Activated T-cell treated with anti-CD3 and anti-CD28 coated beads for 4 hours (primary cell): Measurements from ENCODE around the gene CGB1.

Experiments
- DNase-seq: peaks from one replicate; pipeline ENCODE4 v3.0.0-alpha.2; 2020

The CGB1 gene

DNA sequence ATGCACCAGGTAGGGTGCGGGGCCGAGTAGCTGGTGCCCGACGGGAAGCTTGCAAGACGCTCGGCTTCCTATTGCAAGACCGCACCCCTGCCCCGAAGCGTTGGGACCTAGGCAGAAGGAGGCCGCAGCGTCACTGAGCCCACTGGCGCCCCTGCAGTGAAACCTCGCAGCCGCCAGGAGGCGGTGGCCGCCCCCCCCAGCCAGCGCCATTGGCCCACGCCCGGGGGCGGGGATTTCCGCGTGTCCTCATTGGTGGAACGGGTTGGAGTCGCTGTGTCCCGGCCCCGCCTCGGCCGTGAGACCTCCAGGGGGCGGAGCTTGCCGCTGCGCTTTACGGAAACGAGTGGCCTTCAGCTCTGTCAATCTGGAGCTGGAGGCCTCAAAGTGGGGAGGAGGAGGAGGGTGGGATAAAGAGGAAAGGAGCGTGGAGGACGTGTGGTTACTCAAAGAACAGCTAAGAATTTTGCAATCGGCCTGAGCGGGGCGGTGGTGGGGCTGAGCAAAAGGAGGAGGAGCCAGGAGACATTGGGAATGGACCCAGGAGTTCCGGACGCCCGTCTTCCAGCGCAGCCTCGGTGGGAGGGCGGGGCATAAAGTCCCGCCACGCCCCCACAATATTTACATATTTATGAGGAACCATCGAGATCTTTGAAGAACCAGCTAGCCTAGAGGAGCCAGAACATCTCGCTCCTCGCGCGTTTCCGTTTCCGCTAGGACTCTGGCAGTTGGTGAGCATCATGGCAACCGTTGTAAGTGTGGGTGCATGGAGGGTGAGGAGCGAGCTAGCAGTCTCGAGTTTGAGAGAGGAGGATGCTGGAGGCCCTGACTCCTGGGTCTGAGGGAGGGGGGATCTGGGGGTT is 43.3 kb downstream of the CGB1 start, which contains the start of the genes GYS1 and RUVBL2:
GYS1 (minus strand) TSS at position 135 of the 860 bp plus-strand sequence. CDS start 197 bp downstream, outside the sequence.
RUVBL2 (plus strand) TSS at position 713 of the 860 bp plus-strand sequence; CDS start at position 738, 25 bp downstream.
- DNase-seq: peak; percentile 98

- no peak for DNase-seq
Measured at GRCh38 chr19:48992581-48993174, 44.0 kb downstream of the CGB1 start.

DNA sequence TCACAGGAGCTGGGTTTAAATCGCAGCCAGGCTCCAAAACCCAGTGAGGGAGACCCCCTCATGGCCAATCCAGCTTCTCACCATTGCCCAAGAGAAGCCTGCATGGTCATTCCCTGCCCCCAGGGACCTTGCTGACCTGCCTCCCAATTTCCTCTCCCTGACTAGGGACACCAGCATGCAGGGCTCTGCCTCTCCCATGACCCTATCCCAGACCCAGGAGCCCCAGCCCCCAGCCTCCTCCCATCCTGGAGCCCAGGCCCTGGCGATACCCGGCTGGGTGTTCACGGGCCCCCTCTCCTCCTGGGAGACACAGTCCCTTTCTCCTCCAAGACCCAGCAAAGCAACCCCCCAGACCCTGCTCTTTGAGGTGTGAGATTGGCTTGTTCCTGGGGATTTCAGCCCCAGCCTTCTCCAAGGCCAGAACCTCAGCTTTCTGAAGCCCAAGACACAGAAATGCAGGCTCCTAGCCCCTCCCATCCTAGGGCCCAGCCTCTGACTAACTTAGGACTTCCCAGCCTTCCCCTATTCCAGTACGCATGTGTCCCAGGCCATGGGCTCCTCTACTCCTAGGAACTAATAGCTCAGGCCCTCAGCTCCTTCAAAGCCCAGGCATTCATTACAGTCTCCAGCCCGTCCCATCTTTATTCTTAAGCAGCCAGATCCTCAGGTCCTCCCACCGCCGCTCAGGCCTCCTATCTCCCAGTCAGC is 44.7 kb downstream of the CGB1 start:
- DNase-seq: no peak

- DNase-seq: no peak
Measured at GRCh38 chr19:48991011-48991609, 45.6 kb downstream of the CGB1 start.

DNA sequence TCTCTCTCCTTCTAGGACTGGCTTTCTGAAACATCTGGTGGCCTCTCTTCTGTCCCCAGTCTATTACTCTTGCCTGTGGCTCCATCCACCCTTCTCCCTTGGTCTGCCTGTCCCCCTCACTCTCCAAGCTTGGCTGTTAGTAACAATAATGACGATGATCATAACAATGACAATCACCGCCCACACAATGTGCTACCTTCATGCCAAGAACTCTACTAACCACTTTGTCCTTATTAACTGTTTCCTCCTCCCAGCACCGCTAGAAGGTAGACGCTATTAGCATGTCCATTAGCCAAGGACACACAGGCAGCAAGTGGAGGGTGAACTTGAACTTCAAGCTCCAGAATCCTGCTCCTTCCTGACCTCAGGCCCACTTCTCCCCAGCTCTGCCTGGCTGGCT is 46.3 kb downstream of the CGB1 start:
- DNase-seq: no peak

DNA sequence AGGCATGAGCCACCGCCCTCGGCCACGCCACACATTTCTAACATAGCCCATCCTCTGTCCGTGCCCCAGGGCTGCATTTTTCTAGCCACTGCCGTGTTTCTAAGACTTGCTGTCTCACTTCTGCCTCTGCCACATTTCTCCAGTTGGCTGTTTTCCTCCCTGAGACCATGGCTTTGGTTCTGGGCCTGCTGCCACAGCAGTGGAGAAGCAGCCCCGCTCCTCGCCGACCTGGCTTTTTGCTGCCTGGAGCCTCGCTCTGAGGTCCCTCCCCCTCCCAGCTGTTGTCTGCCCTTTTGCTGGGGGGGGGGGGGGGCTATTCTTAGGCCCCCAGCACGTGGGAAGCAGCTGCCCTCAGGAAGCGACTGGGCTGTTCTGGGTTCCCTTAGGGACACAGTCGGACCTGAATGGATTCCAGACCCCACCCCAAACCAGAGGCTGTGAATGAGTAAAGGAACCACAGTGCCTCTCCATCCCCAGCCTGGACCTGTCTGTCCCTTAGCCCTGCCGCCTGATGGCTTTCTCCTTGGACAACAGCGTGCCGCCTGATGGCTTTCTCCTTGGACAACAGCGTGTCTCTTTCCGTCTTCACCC is 46.9 kb downstream of the CGB1 start:
- DNase-seq: no peak

DNA sequence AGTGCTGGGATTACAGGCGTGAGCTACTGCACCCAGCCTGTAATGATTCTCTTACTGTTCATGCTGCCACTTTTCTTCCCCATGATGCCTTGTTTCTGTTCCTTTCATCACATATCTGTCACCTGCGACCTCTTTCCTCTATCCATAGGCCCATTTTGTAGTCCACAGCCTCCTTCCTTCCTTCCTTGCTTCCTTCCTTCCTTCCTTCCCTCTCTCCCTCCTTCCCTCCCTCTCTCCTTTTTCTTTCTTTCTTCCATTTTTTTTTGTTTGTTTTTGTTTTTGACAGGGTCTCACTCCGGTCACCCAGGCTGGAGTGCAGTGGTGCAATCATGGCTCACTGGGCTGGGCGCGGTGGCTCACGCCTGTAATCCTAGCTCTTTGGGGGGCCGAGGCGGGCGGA is 47.8 kb downstream of the CGB1 start:
- DNase-seq: no peak

DNA sequence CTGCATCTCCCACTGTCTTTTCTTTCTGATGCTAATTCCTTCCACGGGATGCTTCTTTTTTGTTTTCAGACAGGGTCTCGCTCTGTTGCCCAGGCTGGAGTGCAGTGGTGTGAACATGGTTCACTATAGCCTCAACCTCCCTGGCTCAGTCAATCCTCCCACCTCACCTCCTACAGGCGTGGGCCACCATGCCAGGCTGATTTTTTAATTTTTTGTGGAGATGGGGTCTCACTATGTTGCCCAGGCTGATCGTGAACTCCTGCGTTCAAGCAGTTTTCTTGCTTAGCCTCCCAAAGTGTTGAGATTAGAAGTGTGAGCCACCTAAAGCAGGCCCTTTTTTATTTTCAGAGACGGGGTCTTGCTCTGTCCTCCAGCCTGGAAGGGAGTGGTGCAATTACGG is 48.4 kb downstream of the CGB1 start:
- DNase-seq: no peak

GRCh38 chr19:48987323-48987722 is 49.4 kb downstream of the CGB1 start:
- no peak for DNase-seq

- no peak for DNase-seq
Measured at GRCh38 chr19:48986211-48986610, 50.5 kb downstream of the CGB1 start.

DNA sequence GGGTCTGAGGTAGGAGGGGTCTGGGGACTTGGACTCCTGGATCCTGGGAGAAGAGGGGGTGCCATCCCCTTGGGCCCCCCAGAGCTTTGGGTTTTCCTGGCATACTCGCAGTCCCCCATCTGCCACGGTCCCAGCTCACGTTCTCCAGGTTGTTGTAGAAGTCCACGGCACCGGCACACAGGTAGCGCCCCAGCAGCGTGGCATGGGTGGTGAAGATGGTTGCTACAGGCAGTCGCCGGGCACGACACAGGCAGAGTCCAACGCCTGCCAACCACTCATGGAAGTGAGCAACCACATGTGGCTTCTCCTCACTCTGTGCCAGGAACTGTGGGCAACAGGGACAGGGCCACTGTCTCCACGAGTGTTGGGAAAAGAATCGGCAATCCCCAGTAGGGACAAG is 51.0 kb downstream of the CGB1 start:
- no peak for DNase-seq
